KMS-11 (cell line): ENCODE results near the gene CREB3L2.

Experiments
- H2AFZ ChIP-seq: fragments of 200-600 bp; sonication (generic); 2 replicates; pipeline ENCODE4 v1.6.1; 2016; ENCODE audit warnings: antibody characterized with exemption, mixed run types, low read depth
- H3K27ac ChIP-seq: fragments of 200-600 bp; sonication (generic); 2 replicates; pipeline ENCODE4 v1.6.1; 2016; ENCODE audit warnings: mild to moderate bottlenecking, mixed run types
- H3K27me3 ChIP-seq: fragments of 200-600 bp; sonication (generic); 2 replicates; pipeline ENCODE4 v1.6.1; 2017; ENCODE audit warnings: mild to moderate bottlenecking, low read depth, mixed run types, moderate library complexity; ENCODE audit not compliant: insufficient read depth
- H3K36me3 ChIP-seq: fragments of 200-600 bp; sonication (generic); 2 replicates; pipeline ENCODE4 v1.6.1; 2017; ENCODE audit warnings: mild to moderate bottlenecking, mixed run types; ENCODE audit not compliant: insufficient read depth
- H3K4me1 ChIP-seq: fragments of 200-600 bp; sonication (generic); 2 replicates; pipeline ENCODE4 v1.6.1; 2016; ENCODE audit warnings: mild to moderate bottlenecking, low read depth, mixed run types; ENCODE audit not compliant: poor library complexity, severe bottlenecking
- H3K4me2 ChIP-seq: fragments of 200-600 bp; sonication (generic); 2 replicates; pipeline ENCODE4 v1.7.0; 2016; ENCODE audit warnings: mild to moderate bottlenecking, mixed run types
- H3K4me3 ChIP-seq: fragments of 200-600 bp; sonication (generic); IDR thresholded peaks from 2 replicates; pipeline ENCODE4 v1.6.1; 2017; ENCODE audit warnings: low read depth, low read length, mixed read lengths; ENCODE audit not compliant: insufficient read depth
- H3K79me2 ChIP-seq: fragments of 200-600 bp; sonication (generic); 2 replicates; pipeline ENCODE4 v1.6.1; 2016; ENCODE audit warnings: low read depth, mixed run types; ENCODE audit not compliant: insufficient read depth
- H3K9ac ChIP-seq: fragments of 200-600 bp; sonication (generic); 2 replicates; pipeline ENCODE4 v1.6.1; 2016; ENCODE audit warnings: mild to moderate bottlenecking, mixed run types
- H4K20me1 ChIP-seq: fragments of 200-600 bp; sonication (generic); 2 replicates; pipeline ENCODE4 v1.6.1; 2016; ENCODE audit warnings: mild to moderate bottlenecking, mixed run types; ENCODE audit not compliant: insufficient read depth
- TF ChIP-seq, protein P1 (sequence below): fragments of 200-600 bp; sonication (generic); conservative IDR thresholded peaks from 2 replicates; pipeline ENCODE4 v1.6.1; 2017; ENCODE audit warnings: low read depth, mild to moderate bottlenecking, antibody characterized with exemption, low read length, moderate library complexity, mixed read lengths

Gene CREB3L2

DNA sequence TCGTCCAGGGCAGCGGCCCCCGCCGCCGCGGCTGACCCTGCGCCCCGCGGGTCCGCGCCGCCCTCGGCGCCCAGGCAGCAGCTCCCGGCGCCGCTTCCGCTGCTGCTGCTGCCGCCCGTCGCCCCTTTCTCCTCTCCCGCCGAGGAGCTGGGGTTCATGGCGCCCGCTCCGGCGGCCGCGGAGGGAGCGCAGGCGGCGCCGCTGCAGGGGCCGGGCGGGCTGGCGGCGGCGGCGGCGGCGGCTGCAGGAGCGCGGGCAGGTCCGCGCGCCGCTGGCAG is 155.4 kb downstream of the CREB3L2 start:
- H3K27me3 ChIP-seq = peaks cover 7% of the 10 kb centered on the region; the same call in 1 of the 2 replicates
- H3K4me3 ChIP-seq = no peak overlapping the region
- H3K4me1 ChIP-seq = peaks cover 9% of the 10 kb centered on the region
- TF ChIP-seq, protein P1, sequence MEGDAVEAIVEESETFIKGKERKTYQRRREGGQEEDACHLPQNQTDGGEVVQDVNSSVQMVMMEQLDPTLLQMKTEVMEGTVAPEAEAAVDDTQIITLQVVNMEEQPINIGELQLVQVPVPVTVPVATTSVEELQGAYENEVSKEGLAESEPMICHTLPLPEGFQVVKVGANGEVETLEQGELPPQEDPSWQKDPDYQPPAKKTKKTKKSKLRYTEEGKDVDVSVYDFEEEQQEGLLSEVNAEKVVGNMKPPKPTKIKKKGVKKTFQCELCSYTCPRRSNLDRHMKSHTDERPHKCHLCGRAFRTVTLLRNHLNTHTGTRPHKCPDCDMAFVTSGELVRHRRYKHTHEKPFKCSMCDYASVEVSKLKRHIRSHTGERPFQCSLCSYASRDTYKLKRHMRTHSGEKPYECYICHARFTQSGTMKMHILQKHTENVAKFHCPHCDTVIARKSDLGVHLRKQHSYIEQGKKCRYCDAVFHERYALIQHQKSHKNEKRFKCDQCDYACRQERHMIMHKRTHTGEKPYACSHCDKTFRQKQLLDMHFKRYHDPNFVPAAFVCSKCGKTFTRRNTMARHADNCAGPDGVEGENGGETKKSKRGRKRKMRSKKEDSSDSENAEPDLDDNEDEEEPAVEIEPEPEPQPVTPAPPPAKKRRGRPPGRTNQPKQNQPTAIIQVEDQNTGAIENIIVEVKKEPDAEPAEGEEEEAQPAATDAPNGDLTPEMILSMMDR = no peak
- H2AFZ ChIP-seq = no peak overlapping the region
- no peaks in the 10 kb centered on the region for H3K36me3 ChIP-seq
- H3K27ac ChIP-seq = no peak overlapping the region
- no peak overlapping the region for H3K4me2 ChIP-seq
- H3K9ac ChIP-seq = no peak overlapping the region
- no peaks in the 10 kb centered on the region for H3K79me2 ChIP-seq
- H4K20me1 ChIP-seq = no peaks in the 10 kb centered on the region

GRCh38 chr7:137844677-137845425 is 157.0 kb downstream of the CREB3L2 start:
- H3K27me3 ChIP-seq = peaks cover 7% of the 10 kb centered on the region; the same call in 1 of the 2 replicates
- no peak overlapping the region for H3K4me3 ChIP-seq
- no peak overlapping the region for H3K27ac ChIP-seq

GRCh38 chr7:137839903-137840779 is 161.7 kb downstream of the CREB3L2 start:
- Histone ChIP-seq H3K9ac (no peak overlapping the region), H3K4me3 (no peak overlapping the region), H3K36me3 (no peaks in the 10 kb centered on the region), H3K79me2 (no peaks in the 10 kb centered on the region), H3K27me3 (no peaks in the 10 kb centered on the region), H3K27ac (no peak overlapping the region), H2AFZ (no peak overlapping the region), H3K4me2 (no peak overlapping the region), H4K20me1 (no peaks in the 10 kb centered on the region), H3K4me1 (no peaks in the 10 kb centered on the region)
- TF ChIP-seq, protein P1 = no peak

More at GRCh38 chr7:137844677-137845425, 157.0 kb downstream of the CREB3L2 start:
- Histone ChIP-seq H3K9ac (no peak overlapping the region), H3K79me2 (no peaks in the 10 kb centered on the region), H3K4me2 (no peak overlapping the region), H4K20me1 (no peaks in the 10 kb centered on the region), H3K36me3 (no peaks in the 10 kb centered on the region), H2AFZ (no peak overlapping the region), H3K4me1 (peaks cover 8% of the 10 kb centered on the region)
- TF ChIP-seq, protein P1 = no peak

- TF ChIP-seq, protein P1 = no peak
- Histone ChIP-seq H3K4me1 (no peaks in the 10 kb centered on the region), H3K27ac (no peak overlapping the region), H3K9ac (no peak overlapping the region), H3K4me2 (no peak overlapping the region), H3K36me3 (no peaks in the 10 kb centered on the region), H3K79me2 (no peaks in the 10 kb centered on the region), H3K4me3 (no peak overlapping the region), H4K20me1 (no peaks in the 10 kb centered on the region), H2AFZ (no peak overlapping the region), H3K27me3 (no peaks in the 10 kb centered on the region)
These were observed 163.1 kb downstream of the CREB3L2 start for GRCh38 chr7:137838706-137839315.
